Glutamatergic neuron (in vitro differentiated cells): Measurements from ENCODE around the gene BCL10. TPM values are rescaled to one million over a fixed set of nuclear protein-coding genes. Genes with fewer than 3 reads are reported as not detected.

Source experiments
- DNase-seq: peaks from one replicate; pipeline ENCODE4 v3.0.0; 2022
- H3K27ac Mint-ChIP-seq: one replicate; pipeline ENCODE4 v1.8.0; 2020; ENCODE audit warnings: mild to moderate bottlenecking, mixed read lengths, inconsistent platforms; ENCODE audit not compliant: unreplicated experiment
- H3K27me3 Mint-ChIP-seq: one replicate; pipeline ENCODE4 v1.8.0; 2020; ENCODE audit warnings: mild to moderate bottlenecking, moderate library complexity, mixed read lengths, inconsistent platforms; ENCODE audit not compliant: unreplicated experiment
- H3K36me3 Mint-ChIP-seq: one replicate; pipeline ENCODE4 v1.8.0; 2020; ENCODE audit warnings: mild to moderate bottlenecking, mixed read lengths, inconsistent platforms; ENCODE audit not compliant: unreplicated experiment
- H3K4me1 Mint-ChIP-seq: one replicate; pipeline ENCODE4 v1.8.0; 2020; ENCODE audit warnings: mild to moderate bottlenecking, low read depth, mixed read lengths, inconsistent platforms; ENCODE audit not compliant: unreplicated experiment
- H3K4me3 Mint-ChIP-seq: one replicate; pipeline ENCODE4 v1.8.0; 2020; ENCODE audit warnings: mild to moderate bottlenecking, mixed read lengths, inconsistent platforms; ENCODE audit not compliant: unreplicated experiment
- H3K9me3 Mint-ChIP-seq: one replicate; pipeline ENCODE4 v1.8.0; 2020; ENCODE audit warnings: mild to moderate bottlenecking, moderate library complexity, mixed read lengths, inconsistent platforms; ENCODE audit not compliant: unreplicated experiment
- total RNA-seq: library from RNA; stranded (reverse); fragmentation: NEBNext Ultra II Directional; extraction: Animal tissue kit (Norgen Biotek cat#: 25700); gene quantifications from one replicate; pipeline ENCODE4 v1.2.1, GENCODE V29; 2021; ENCODE audit not compliant: unreplicated experiment
- TF ChIP-seq, protein P1 (sequence below): fragments of 200-600 bp; sonication (generic); IDR thresholded peaks from one replicate; pipeline ENCODE4 v1.5.0; 2021; ENCODE audit not compliant: partially characterized antibody, unreplicated experiment

Gene BCL10
- total RNA-seq, 1 donor from 2014 or later, result 21.9 TPM

DNA sequence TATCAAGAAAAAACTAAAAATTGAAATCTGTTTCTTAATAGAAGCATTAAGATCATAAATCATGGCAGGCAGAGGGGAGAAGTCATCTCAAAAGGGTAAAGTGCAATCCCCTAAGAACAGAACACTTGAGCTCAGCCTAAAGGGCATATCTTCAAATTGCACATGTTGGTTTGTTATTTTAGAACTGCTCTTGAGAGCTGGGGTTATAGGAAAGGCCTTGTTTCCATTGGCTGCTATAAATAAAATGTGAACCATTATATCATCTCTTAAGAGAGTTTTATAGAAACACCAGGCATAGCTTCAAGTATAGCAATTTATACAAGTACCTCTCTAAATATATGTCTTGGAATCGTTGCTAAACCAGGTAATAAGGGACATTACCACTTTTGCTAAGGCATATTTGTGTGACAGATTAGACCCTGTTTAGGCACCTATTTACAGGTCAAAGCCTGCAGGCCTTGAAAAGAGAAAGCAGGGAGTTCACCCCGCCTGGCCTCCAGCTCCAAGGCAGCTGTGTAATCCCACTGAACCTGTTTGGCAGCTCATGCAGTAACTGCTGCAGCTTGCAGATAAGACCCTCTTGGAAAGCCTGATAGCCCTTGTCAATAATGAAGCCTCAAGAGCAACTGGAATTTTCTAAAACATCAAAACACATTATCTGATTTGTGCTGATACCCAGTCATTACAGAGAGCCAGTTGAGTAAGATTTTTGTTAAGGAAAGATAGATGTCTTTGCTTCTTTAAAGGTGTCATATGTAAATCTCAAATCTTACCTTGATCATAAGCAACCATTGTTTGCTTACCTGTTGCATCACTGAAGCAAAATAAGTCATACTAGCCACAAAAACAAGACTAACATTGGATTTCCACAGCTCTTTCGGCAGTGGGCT is 51.5 kb downstream of the BCL10 start:
- Mint-ChIP-seq H3K36me3 (no peaks in the 10 kb centered on the region), H3K27me3 (peaks cover 5% of the 10 kb centered on the region), H3K27ac (no peak overlapping the region), H3K4me1 (no peaks in the 10 kb centered on the region), H3K9me3 (no peaks in the 10 kb centered on the region), H3K4me3 (no peak overlapping the region)
- TF ChIP-seq, protein P1, sequence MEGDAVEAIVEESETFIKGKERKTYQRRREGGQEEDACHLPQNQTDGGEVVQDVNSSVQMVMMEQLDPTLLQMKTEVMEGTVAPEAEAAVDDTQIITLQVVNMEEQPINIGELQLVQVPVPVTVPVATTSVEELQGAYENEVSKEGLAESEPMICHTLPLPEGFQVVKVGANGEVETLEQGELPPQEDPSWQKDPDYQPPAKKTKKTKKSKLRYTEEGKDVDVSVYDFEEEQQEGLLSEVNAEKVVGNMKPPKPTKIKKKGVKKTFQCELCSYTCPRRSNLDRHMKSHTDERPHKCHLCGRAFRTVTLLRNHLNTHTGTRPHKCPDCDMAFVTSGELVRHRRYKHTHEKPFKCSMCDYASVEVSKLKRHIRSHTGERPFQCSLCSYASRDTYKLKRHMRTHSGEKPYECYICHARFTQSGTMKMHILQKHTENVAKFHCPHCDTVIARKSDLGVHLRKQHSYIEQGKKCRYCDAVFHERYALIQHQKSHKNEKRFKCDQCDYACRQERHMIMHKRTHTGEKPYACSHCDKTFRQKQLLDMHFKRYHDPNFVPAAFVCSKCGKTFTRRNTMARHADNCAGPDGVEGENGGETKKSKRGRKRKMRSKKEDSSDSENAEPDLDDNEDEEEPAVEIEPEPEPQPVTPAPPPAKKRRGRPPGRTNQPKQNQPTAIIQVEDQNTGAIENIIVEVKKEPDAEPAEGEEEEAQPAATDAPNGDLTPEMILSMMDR, result no peak
- DNase-seq, result no peak

DNA sequence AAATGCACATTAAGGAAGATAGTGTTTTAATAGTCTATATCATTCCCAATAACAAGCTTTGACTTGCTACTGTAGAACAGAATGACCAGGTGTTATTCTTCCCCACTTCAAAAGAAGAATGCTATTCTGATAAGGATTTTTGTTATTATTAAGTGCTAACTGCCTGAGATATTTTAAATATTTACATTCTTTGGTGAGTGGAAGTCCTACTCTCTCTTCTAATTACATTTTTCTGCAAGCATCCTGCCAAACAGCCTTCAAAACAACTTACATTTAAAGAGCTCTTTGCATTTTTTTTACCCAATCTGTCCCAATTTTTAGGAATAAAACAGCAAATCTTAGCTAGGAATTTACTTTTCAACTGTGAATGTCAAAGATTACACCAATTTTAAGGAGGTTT is 52.1 kb downstream of the BCL10 start:
- H3K9me3 Mint-ChIP-seq, result no peaks in the 10 kb centered on the region
- DNase-seq, result no peak

DNA sequence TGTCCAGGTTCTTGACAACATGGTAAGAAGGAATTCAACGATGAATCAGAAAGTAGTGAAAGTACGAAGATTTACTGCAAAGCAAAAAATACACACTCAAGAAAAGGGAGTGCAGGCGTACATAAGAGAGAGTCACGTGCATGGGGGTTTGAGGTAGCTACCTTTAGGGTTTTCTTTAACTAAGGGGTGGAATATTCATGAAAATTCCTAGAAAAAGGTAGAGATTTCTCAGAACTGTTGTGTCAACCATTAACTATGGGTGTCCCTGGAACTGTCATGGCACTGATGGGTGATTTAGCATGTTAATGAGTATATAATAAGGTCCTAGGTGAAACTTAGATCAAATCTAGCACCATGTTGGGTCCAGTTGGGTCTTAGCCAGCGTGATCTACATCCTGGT is 53.1 kb downstream of the BCL10 start:
- Mint-ChIP-seq H3K4me1 (no peaks in the 10 kb centered on the region), H3K27me3 (peaks cover 5% of the 10 kb centered on the region), H3K9me3 (no peaks in the 10 kb centered on the region), H3K4me3 (no peak overlapping the region), H3K27ac (no peak overlapping the region), H3K36me3 (no peaks in the 10 kb centered on the region)
- TF ChIP-seq, protein P1, result no peak
- no peak for DNase-seq

More for the DNA sequence above, 52.1 kb downstream of the BCL10 start:
- TF ChIP-seq, protein P1, result no peak
- no peak overlapping the region for H3K4me3 Mint-ChIP-seq
- H3K27me3 Mint-ChIP-seq, result peaks cover 5% of the 10 kb centered on the region
- no peaks in the 10 kb centered on the region for H3K4me1 Mint-ChIP-seq
- no peak overlapping the region for H3K27ac Mint-ChIP-seq
- no peaks in the 10 kb centered on the region for H3K36me3 Mint-ChIP-seq

DNA sequence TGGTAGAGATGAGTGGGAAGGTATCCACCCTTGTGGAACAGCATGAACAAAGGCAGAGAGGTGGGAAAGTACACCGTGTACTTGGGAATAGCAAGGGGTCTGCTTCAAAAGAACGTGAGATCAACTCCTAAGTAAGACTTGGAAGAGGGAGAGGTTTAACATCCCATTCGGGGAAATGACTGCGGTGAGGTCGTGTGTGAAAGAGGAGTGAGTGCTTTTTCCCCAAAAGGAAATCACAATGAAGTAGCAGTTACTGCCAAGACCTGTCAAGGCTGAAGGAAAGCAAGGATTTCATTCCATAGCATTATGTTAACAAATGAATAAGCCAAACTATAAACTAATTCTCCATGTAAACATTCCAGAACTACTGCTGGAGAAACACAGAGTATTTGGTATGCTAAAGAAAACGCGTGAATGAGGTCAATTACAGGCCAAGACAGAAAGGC is 55.7 kb downstream of the BCL10 start:
- Mint-ChIP-seq H3K4me3 (no peak overlapping the region), H3K9me3 (no peaks in the 10 kb centered on the region), H3K27me3 (peaks cover 8% of the 10 kb centered on the region), H3K36me3 (no peaks in the 10 kb centered on the region), H3K4me1 (no peaks in the 10 kb centered on the region), H3K27ac (no peak overlapping the region)
- no peak for DNase-seq
- TF ChIP-seq, protein P1, result no peak
